ENCODE results near the gene ST8SIA1.

ST8SIA1 gene

GRCh38 chr12:22242726-22243125 is 91.8 kb downstream of the ST8SIA1 start:
- no peak for DNase-seq (ENCODE audit: low spot score)

- DNase-seq (ENCODE audit: low spot score), result no peak
These were observed 96.3 kb downstream of the ST8SIA1 start for GRCh38 chr12:22238211-22238610.

GRCh38 chr12:22234561-22234960 is 99.9 kb downstream of the ST8SIA1 start:
- DNase-seq (ENCODE audit: low spot score), result no peak

GRCh38 chr12:22231836-22232235 is 102.7 kb downstream of the ST8SIA1 start:
- no peak for DNase-seq (ENCODE audit: low spot score)

GRCh38 chr12:22231078-22231477 is 103.4 kb downstream of the ST8SIA1 start:
- no peak for DNase-seq (ENCODE audit: low spot score)

- DNase-seq (ENCODE audit: low spot score), result no peak
These were observed 104.2 kb downstream of the ST8SIA1 start for GRCh38 chr12:22230280-22230794.

GRCh38 chr12:22229652-22230279 is 104.7 kb downstream of the ST8SIA1 start:
- DNase-seq (ENCODE audit: low spot score), result no peak

GRCh38 chr12:22228022-22228875 is 106.3 kb downstream of the ST8SIA1 start:
- no peak for DNase-seq (ENCODE audit: low spot score)

GRCh38 chr12:22223356-22223755 is 111.2 kb downstream of the ST8SIA1 start:
- DNase-seq (ENCODE audit: low spot score), result no peak

GRCh38 chr12:22217556-22217955 is 117.0 kb downstream of the ST8SIA1 start:
- DNase-seq (ENCODE audit: low spot score), result no peak

GRCh38 chr12:22215467-22216253 is 118.8 kb downstream of the ST8SIA1 start:
- no peak for DNase-seq (ENCODE audit: low spot score)

- no peak for DNase-seq (ENCODE audit: low spot score)
These were observed 123.4 kb downstream of the ST8SIA1 start for GRCh38 chr12:22211128-22211527.

GRCh38 chr12:22209422-22209821 is 125.1 kb downstream of the ST8SIA1 start:
- no peak for DNase-seq (ENCODE audit: low spot score)

GRCh38 chr12:22206111-22206728 is 128.3 kb downstream of the ST8SIA1 start:
- DNase-seq (ENCODE audit: low spot score), result no peak

GRCh38 chr12:22204391-22204790 is 130.1 kb downstream of the ST8SIA1 start:
- DNase-seq (ENCODE audit: low spot score), result no peak

GRCh38 chr12:22202847-22203246 is 131.7 kb downstream of the ST8SIA1 start:
- no peak for DNase-seq (ENCODE audit: low spot score)

- no peak for DNase-seq (ENCODE audit: low spot score)
These were observed 133.4 kb downstream of the ST8SIA1 start for GRCh38 chr12:22201101-22201500.

GRCh38 chr12:22196236-22196635 is 138.3 kb downstream of the ST8SIA1 start:
- DNase-seq (ENCODE audit: low spot score), result no peak

- no peak for DNase-seq (ENCODE audit: low spot score)
These were observed 143.5 kb downstream of the ST8SIA1 start for GRCh38 chr12:22190969-22191368.

GRCh38 chr12:22188431-22188830 is 146.1 kb downstream of the ST8SIA1 start:
- no peak for DNase-seq (ENCODE audit: low spot score)

GRCh38 chr12:22180705-22181104 is 153.8 kb downstream of the ST8SIA1 start:
- no peak for DNase-seq (ENCODE audit: low spot score)

- DNase-seq (ENCODE audit: low spot score), result no peak
These were observed 161.3 kb downstream of the ST8SIA1 start for GRCh38 chr12:22173177-22173576.

Measured in HuH-7 (cell line).